Stimulated activated naive CD4-positive, alpha-beta T cell (primary cell): ENCODE data around the gene KLK1.
"Not testable (repeated sequence)": the region's sequence is repeated elsewhere in the genome, so short reads cannot be mapped to it uniquely, and the experiment has no call there.

ENCODE experiments used
- DNase-seq, 6 experiments: peaks; one replicate each; lab custom pipeline; 2025; lab: John Stamatoyannopoulos, UW

The KLK1 gene

GRCh38 chr19:50792272-50793250, 31.0 kb downstream of the KLK1 start:
- no peak for DNase-seq

- no peak for DNase-seq
These were observed 31.9 kb downstream of the KLK1 start for GRCh38 chr19:50791594-50792271.

GRCh38 chr19:50790922-50791467, 32.6 kb downstream of the KLK1 start:
- no peak for DNase-seq

GRCh38 chr19:50790396-50790795, 33.2 kb downstream of the KLK1 start, which contains the start of gene ACP4:
ACP4 (plus strand) TSS chr19:50790415; CDS start chr19:50790415, 0 bp downstream.
- DNase-seq = no peak

GRCh38 chr19:50785329-50785728, 38.3 kb downstream of the KLK1 start:
- no peak for DNase-seq

- DNase-seq = no peak
These were observed 38.9 kb downstream of the KLK1 start for GRCh38 chr19:50784710-50785109.

- not testable (repeated sequence) for DNase-seq
These were observed 39.8 kb downstream of the KLK1 start for GRCh38 chr19:50783848-50784152.

- no peak for DNase-seq
These were observed 42.7 kb downstream of the KLK1 start for GRCh38 chr19:50780753-50781435.

GRCh38 chr19:50779504-50780457, 43.8 kb downstream of the KLK1 start:
- DNase-seq = no peak

- DNase-seq = no peak
These were observed 44.6 kb downstream of the KLK1 start for GRCh38 chr19:50778906-50779430.

GRCh38 chr19:50777830-50778303, 45.7 kb downstream of the KLK1 start:
- DNase-seq = no peak

GRCh38 chr19:50777261-50777660, 46.3 kb downstream of the KLK1 start:
- DNase-seq = no peak

- no peak for DNase-seq
These were observed 47.5 kb downstream of the KLK1 start for GRCh38 chr19:50776131-50776530.

- DNase-seq = not testable (repeated sequence)
These were observed 50.1 kb downstream of the KLK1 start for GRCh38 chr19:50773454-50773853.

GRCh38 chr19:50772912-50773311, 50.7 kb downstream of the KLK1 start:
- DNase-seq = not testable (repeated sequence)

- DNase-seq = no peak
These were observed 51.1 kb downstream of the KLK1 start for GRCh38 chr19:50772476-50772875.

GRCh38 chr19:50770888-50771287, 52.7 kb downstream of the KLK1 start:
- DNase-seq = no peak

GRCh38 chr19:50770164-50770563, 53.4 kb downstream of the KLK1 start, which contains the start of gene GPR32:
GPR32 (plus strand) TSS chr19:50770464; CDS start chr19:50770601, 137 bp downstream.
- not testable (repeated sequence) for DNase-seq
